ENCODE data around the gene MYH7.

- TF ChIP-seq ZSCAN4 (tag by site-specific recombination; IDR thresholded peaks at IDR 0.05): no peak
- TF ChIP-seq CTCF (tag by site-specific recombination; IDR thresholded peaks at IDR 0.05): no peak
- no peak for TF ChIP-seq ZNF549 (tag by site-specific recombination; IDR thresholded peaks at IDR 0.05)
- TF ChIP-seq GLIS1 (tag by site-specific recombination; IDR thresholded peaks at IDR 0.05): no peak
- TF ChIP-seq GFI1B (tag by site-specific recombination; IDR thresholded peaks at IDR 0.05): no peak
- no peak for TF ChIP-seq ZNF423 (tag by site-specific recombination; IDR thresholded peaks at IDR 0.05)
- TF ChIP-seq, protein P1, sequence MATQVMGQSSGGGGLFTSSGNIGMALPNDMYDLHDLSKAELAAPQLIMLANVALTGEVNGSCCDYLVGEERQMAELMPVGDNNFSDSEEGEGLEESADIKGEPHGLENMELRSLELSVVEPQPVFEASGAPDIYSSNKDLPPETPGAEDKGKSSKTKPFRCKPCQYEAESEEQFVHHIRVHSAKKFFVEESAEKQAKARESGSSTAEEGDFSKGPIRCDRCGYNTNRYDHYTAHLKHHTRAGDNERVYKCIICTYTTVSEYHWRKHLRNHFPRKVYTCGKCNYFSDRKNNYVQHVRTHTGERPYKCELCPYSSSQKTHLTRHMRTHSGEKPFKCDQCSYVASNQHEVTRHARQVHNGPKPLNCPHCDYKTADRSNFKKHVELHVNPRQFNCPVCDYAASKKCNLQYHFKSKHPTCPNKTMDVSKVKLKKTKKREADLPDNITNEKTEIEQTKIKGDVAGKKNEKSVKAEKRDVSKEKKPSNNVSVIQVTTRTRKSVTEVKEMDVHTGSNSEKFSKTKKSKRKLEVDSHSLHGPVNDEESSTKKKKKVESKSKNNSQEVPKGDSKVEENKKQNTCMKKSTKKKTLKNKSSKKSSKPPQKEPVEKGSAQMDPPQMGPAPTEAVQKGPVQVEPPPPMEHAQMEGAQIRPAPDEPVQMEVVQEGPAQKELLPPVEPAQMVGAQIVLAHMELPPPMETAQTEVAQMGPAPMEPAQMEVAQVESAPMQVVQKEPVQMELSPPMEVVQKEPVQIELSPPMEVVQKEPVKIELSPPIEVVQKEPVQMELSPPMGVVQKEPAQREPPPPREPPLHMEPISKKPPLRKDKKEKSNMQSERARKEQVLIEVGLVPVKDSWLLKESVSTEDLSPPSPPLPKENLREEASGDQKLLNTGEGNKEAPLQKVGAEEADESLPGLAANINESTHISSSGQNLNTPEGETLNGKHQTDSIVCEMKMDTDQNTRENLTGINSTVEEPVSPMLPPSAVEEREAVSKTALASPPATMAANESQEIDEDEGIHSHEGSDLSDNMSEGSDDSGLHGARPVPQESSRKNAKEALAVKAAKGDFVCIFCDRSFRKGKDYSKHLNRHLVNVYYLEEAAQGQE (tag by site-specific recombination; IDR thresholded peaks at IDR 0.05): no peak
- TF ChIP-seq ZNF530 (tag by site-specific recombination; IDR thresholded peaks at IDR 0.05; ENCODE audit: low read depth): no peak
- TF ChIP-seq ZNF660 (tag by site-specific recombination; IDR thresholded peaks at IDR 0.05): no peak
- TF ChIP-seq ZNF707 (tag by site-specific recombination; IDR thresholded peaks at IDR 0.05): no peak
Observed at GRCh38 chr14:23396126-23396525, 39.3 kb downstream of the MYH7 start.

Data from HEK293 (cell line).